Mesothelial cell of epicardium (in vitro differentiated cells): ENCODE measurements around the gene DCTN1. TPM values are rescaled to one million over a fixed set of nuclear protein-coding genes. Genes with fewer than 3 reads are reported as not detected.

ENCODE experiments used
- DNase-seq, 2 experiments: peaks; one replicate each; pipeline ENCODE4 v3.0.0; 2021; ENCODE audit warnings: low spot score in 2 of 2; ENCODE audit not compliant: unreplicated experiment in 2 of 2
- H3K27ac Mint-ChIP-seq: 2 replicates; pipeline ENCODE4 v1.8.0; 2021; ENCODE audit warnings: mixed read lengths
- H3K27me3 Mint-ChIP-seq: 2 replicates; pipeline ENCODE4 v1.8.0; 2021; ENCODE audit warnings: low read depth, mixed read lengths
- H3K36me3 Mint-ChIP-seq: 2 replicates; pipeline ENCODE4 v1.8.0; 2021; ENCODE audit warnings: mixed read lengths
- H3K4me1 Mint-ChIP-seq: 2 replicates; pipeline ENCODE4 v1.8.0; 2021; ENCODE audit warnings: mixed read lengths
- H3K4me3 Mint-ChIP-seq: 2 replicates; pipeline ENCODE4 v1.8.0; 2021; ENCODE audit warnings: mild to moderate bottlenecking, moderate library complexity, mixed read lengths
- H3K9me3 Mint-ChIP-seq: 2 replicates; pipeline ENCODE4 v1.8.0; 2021; ENCODE audit warnings: mixed read lengths
- CTCF ChIP-seq: fragments of 200-600 bp; sonication (generic); IDR thresholded peaks from one replicate; pipeline ENCODE4 v1.5.0; 2021; ENCODE audit warnings: antibody characterized with exemption; ENCODE audit not compliant: unreplicated experiment
- total RNA-seq: library from RNA; stranded (reverse); gene quantifications from 3 replicates; pipeline ENCODE4 v1.2.1, GENCODE V29; 2021

DCTN1 gene
- total RNA-seq, 1 donor from 2014 or later: 136 TPM

GRCh38 chr2:74334931-74335333, 45.2 kb downstream of the DCTN1 start:
- H3K4me3 Mint-ChIP-seq: no peak overlapping the region
- H3K27ac Mint-ChIP-seq: no peak overlapping the region
- peaks cover 4% of the 10 kb centered on the region for H3K36me3 Mint-ChIP-seq
- H3K4me1 Mint-ChIP-seq: no peaks in the 10 kb centered on the region
- peak; percentile 73 for TF ChIP-seq CTCF
- peaks cover 3% of the 10 kb centered on the region for H3K9me3 Mint-ChIP-seq
- DNase-seq: peak; percentile 66 to 85
- no peaks in the 10 kb centered on the region for H3K27me3 Mint-ChIP-seq

GRCh38 chr2:74333896-74334586, 46.1 kb downstream of the DCTN1 start:
- H3K4me1 Mint-ChIP-seq: no peaks in the 10 kb centered on the region
- TF ChIP-seq CTCF: no peak
- no peak overlapping the region for H3K4me3 Mint-ChIP-seq
- H3K9me3 Mint-ChIP-seq: no peaks in the 10 kb centered on the region
- H3K27me3 Mint-ChIP-seq: no peaks in the 10 kb centered on the region
- no peak for DNase-seq
- H3K27ac Mint-ChIP-seq: no peak overlapping the region
- H3K36me3 Mint-ChIP-seq: peaks cover 4% of the 10 kb centered on the region

- Mint-ChIP-seq H3K4me3 (no peak overlapping the region), H3K27ac (no peak overlapping the region), H3K27me3 (no peaks in the 10 kb centered on the region), H3K36me3 (peaks cover 4% of the 10 kb centered on the region), H3K4me1 (no peaks in the 10 kb centered on the region), H3K9me3 (no peaks in the 10 kb centered on the region)
- no peak for TF ChIP-seq CTCF
- no peak for DNase-seq
These were observed 46.9 kb downstream of the DCTN1 start for GRCh38 chr2:74333175-74333574.

GRCh38 chr2:74332550-74333174, 47.4 kb downstream of the DCTN1 start:
- Mint-ChIP-seq H3K36me3 (peaks cover 4% of the 10 kb centered on the region), H3K4me3 (no peak overlapping the region), H3K4me1 (no peaks in the 10 kb centered on the region), H3K27ac (no peak overlapping the region), H3K27me3 (no peaks in the 10 kb centered on the region), H3K9me3 (no peaks in the 10 kb centered on the region)
- no peak for TF ChIP-seq CTCF
- DNase-seq: no peak

GRCh38 chr2:74328573-74328972, 51.5 kb downstream of the DCTN1 start:
- H3K4me1 Mint-ChIP-seq: no peaks in the 10 kb centered on the region
- TF ChIP-seq CTCF: no peak

More at GRCh38 chr2:74328573-74328972, 51.5 kb downstream of the DCTN1 start:
- DNase-seq: no peak
- no peak overlapping the region for H3K27ac Mint-ChIP-seq
- no peaks in the 10 kb centered on the region for H3K9me3 Mint-ChIP-seq
- no peak overlapping the region for H3K4me3 Mint-ChIP-seq
- H3K36me3 Mint-ChIP-seq: peaks cover 4% of the 10 kb centered on the region
- H3K27me3 Mint-ChIP-seq: no peaks in the 10 kb centered on the region
